ENCODE data around the gene TYSND1.
"Not testable (repeated sequence)": the region's sequence is repeated elsewhere in the genome, so short reads cannot be mapped to it uniquely, and the experiment has no call there.

Gene TYSND1, protein sequence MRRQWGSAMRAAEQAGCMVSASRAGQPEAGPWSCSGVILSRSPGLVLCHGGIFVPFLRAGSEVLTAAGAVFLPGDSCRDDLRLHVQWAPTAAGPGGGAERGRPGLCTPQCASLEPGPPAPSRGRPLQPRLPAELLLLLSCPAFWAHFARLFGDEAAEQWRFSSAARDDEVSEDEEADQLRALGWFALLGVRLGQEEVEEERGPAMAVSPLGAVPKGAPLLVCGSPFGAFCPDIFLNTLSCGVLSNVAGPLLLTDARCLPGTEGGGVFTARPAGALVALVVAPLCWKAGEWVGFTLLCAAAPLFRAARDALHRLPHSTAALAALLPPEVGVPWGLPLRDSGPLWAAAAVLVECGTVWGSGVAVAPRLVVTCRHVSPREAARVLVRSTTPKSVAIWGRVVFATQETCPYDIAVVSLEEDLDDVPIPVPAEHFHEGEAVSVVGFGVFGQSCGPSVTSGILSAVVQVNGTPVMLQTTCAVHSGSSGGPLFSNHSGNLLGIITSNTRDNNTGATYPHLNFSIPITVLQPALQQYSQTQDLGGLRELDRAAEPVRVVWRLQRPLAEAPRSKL

DNA sequence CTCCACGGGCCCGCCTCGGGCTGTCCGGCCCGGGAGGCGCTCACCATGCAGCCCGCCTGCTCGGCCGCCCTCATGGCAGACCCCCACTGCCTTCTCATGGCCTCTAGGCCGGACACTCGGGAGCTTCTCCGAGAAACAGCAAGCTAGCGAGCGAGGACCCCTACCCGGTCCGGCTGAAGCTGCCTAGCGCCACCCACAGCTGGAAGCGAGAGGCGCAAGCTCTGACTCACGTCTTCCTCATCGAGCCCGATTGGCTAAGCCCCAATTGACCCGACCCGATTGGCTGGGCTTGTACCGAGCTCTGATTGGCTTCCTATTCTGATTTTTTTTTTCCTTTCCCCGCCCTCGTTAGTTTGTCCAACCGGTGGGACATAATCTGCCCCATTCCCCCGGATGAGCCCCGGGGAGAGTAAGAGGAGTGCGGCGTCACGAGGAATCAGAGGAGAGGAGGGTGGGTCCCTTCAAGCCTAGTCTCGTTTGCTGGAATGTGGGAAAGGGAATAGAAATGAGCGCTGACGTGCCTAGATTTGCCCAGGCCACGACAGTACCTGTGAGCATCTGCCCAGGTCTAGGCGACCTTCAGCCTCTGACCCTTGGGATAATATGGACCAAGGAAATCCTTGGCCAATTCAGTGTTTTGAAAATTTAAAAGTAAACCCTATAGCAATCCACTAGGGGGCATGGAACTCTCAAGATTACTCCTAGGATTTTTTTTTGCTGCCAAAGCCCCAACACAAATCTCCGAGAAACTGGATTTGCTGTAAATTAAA is at the start of gene TYSND1:
TYSND1 (minus strand) TSS at position 212 of the 770 bp plus-strand sequence; CDS start at position 98, 114 bp downstream.
- Mint-ChIP-seq H3K4me1 (peaks cover 32% of the 10 kb centered on the region), H3K27me3 (peaks cover 2% of the 10 kb centered on the region), H3K36me3 (ENCODE audit: low read depth) (peaks cover 23% of the 10 kb centered on the region), H3K27ac (peak within 1 kb of the TSS; percentile 92), H3K9me3 (no peaks in the 10 kb centered on the region), H3K4me3 (peak within 1 kb of the TSS; percentile 86)
- peak; percentile 87 for ATAC-seq
- peak; percentile 92 for DNase-seq

DNA sequence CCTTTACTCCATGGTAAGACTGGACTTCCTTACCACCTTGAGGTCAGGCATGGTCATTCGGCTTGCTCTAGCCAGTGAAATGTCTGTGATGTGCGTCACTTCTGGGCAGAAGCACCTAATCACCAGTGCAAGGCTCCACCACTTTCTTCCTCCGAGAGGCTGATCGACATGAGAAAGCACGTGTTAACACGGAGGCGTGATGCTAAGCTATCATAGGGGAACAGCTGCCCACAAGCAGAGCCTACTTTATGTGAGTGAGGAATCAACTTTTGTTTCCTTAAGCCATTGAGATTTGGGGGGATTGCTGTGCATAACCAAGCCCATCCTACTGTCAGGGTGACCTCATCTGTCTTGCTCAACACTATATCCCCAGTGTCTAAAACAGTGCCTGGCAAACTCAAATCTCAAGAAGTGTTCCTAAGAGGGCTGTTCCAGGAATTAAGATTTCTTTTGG is 46.9 kb upstream of the TYSND1 start:
- H3K27ac Mint-ChIP-seq = no peak overlapping the region
- H3K36me3 Mint-ChIP-seq (ENCODE audit: low read depth) = peaks cover 12% of the 10 kb centered on the region
- no peaks in the 10 kb centered on the region for H3K9me3 Mint-ChIP-seq
- H3K4me1 Mint-ChIP-seq = peaks cover 13% of the 10 kb centered on the region
- H3K27me3 Mint-ChIP-seq = no peaks in the 10 kb centered on the region
- H3K4me3 Mint-ChIP-seq = no peak overlapping the region
- DNase-seq (no peak), ATAC-seq (no peak)

DNA sequence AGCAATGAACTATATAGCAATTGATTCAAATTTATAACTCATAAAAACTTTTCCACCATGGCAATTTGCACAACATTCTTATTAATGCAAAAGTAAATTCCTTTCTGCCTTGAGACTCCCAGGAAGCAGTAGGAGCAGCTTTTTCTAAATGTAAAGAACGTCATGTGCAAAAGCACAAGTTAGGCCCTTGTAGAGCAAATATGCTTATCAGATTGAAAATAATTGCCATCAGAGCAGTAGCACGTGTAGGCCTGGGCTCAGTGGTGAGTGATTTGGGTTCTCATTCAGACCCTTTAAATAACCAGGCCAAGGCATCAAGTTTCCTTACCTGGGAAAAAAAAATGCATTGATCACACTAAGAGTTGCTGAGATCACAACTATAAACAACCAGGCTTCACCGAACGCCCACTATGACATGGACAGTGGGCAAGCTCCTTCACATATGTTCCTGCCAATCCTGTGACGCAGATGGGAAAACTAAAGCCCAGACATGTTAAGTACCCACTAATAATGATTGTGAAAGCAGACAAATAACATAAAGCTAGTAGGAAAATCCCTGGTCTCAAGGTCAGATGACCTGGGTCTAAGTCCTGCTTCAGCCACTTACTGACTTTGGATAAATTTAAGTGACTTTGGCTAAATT is 45.9 kb upstream of the TYSND1 start:
- Mint-ChIP-seq H3K9me3 (no peaks in the 10 kb centered on the region), H3K4me3 (no peak overlapping the region), H3K27ac (no peak overlapping the region), H3K36me3 (ENCODE audit: low read depth) (peaks cover 4% of the 10 kb centered on the region), H3K4me1 (peaks cover 7% of the 10 kb centered on the region), H3K27me3 (no peaks in the 10 kb centered on the region)
- DNase-seq = no peak
- ATAC-seq = no peak

DNA sequence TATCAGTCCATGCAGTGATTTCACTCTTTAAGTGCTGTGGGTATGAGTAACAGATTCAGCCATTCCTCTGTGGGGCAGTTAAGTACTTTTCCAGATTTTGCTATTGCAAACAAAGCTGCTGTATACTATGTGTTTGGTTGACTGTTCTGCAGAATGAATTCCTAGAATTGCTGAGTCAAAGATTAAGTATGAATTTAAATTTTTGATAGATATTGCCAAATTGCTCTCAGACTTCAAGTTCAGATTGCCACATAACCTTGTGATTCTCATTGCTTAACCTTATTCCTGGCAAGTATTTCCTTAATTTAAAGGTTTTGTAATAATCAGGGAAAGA is 45.4 kb upstream of the TYSND1 start:
- Mint-ChIP-seq H3K9me3 (no peaks in the 10 kb centered on the region), H3K27ac (no peak overlapping the region), H3K4me1 (peaks cover 2% of the 10 kb centered on the region), H3K27me3 (no peaks in the 10 kb centered on the region), H3K4me3 (no peak overlapping the region), H3K36me3 (ENCODE audit: low read depth) (peaks cover 2% of the 10 kb centered on the region)
- ATAC-seq (no peak), DNase-seq (no peak)

DNA sequence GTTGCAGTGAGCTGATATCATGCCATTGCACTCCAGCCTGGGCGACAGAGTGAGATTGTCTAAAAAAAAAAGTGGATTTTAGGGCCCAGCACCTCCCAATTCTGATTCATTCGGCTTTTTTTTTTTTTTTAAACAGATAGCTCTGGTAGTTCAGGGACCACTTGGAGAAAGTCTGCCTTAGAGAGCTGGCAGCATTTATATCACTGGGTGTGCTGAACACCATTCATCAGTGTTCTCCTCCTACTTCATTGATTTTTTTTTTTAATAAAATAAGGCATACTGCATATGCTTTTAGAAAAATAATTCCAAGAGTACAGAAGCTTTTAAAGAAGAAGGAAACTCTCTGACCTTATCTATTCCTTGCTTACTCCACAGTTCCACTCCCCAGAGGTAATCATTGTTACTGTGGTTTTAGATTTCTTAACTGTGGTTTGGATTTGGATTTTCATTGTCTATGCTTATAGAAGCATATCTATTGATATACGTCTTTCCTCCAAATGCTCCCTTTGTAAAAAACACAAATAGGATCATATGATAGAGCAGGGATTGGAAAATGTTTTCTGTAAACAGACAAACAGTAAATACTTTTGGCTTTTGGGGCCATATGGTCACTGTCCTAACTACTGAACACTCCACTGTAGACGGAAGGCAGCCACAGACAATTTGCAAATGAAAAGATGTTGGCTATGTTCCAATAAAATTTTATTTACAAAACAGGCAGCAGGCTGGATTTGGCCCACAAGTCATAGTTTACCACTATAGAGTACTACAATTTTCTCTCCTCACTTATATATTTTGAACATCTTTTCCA is 44.9 kb upstream of the TYSND1 start:
- DNase-seq (no peak), ATAC-seq (no peak)
- Mint-ChIP-seq H3K9me3 (no peaks in the 10 kb centered on the region), H3K27me3 (no peaks in the 10 kb centered on the region), H3K4me1 (no peaks in the 10 kb centered on the region), H3K4me3 (no peak overlapping the region), H3K36me3 (ENCODE audit: low read depth) (no peaks in the 10 kb centered on the region), H3K27ac (no peak overlapping the region)

DNA sequence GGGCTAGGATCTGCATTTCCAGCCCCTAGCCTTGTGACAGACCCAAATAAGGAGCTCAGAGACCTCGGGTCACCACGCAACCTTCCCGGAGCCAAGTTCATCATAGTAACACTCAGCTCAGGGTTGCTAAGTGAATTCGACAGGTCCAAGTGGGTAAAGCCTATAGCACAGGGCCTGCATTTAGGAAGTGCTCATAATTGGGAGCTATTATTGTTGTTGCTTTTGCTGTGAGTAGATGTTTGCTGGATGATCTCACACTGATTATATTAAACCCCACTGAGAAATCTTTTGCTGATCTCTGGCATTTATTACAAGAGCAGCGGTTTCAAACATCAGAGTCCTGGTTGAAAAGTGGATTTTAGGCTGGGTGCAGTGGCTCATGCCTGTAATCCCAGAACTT is 44.1 kb upstream of the TYSND1 start:
- DNase-seq (no peak), ATAC-seq (no peak)
- H3K27me3 Mint-ChIP-seq = no peaks in the 10 kb centered on the region
- H3K4me3 Mint-ChIP-seq = no peak overlapping the region
- H3K36me3 Mint-ChIP-seq (ENCODE audit: low read depth) = no peaks in the 10 kb centered on the region
- H3K27ac Mint-ChIP-seq = no peak overlapping the region
- H3K9me3 Mint-ChIP-seq = no peaks in the 10 kb centered on the region
- no peaks in the 10 kb centered on the region for H3K4me1 Mint-ChIP-seq

DNA sequence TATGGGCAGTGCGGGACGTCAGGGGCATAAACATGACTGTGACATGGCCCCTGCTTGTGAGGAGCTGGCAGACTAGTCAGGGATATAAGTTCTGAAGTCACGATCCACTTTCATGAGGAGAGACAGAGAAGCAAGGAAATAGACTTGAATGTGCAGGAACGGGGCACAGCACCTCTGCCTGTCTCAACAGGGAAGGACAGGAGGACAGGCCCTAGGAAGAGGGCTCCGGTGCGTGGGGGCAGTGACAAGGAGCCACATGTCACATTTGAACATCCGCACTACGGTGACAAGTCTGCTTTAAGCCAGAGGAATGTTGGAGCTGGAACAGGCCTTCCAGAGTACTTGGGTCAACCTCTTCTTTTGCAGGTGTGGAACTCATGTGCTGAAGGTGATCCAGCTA is 43.6 kb upstream of the TYSND1 start:
- no peak overlapping the region for H3K4me3 Mint-ChIP-seq
- H3K36me3 Mint-ChIP-seq (ENCODE audit: low read depth) = no peaks in the 10 kb centered on the region
- DNase-seq = no peak
- no peak overlapping the region for H3K27ac Mint-ChIP-seq
- no peaks in the 10 kb centered on the region for H3K9me3 Mint-ChIP-seq
- H3K4me1 Mint-ChIP-seq = no peaks in the 10 kb centered on the region
- no peak for ATAC-seq
- no peaks in the 10 kb centered on the region for H3K27me3 Mint-ChIP-seq

DNA sequence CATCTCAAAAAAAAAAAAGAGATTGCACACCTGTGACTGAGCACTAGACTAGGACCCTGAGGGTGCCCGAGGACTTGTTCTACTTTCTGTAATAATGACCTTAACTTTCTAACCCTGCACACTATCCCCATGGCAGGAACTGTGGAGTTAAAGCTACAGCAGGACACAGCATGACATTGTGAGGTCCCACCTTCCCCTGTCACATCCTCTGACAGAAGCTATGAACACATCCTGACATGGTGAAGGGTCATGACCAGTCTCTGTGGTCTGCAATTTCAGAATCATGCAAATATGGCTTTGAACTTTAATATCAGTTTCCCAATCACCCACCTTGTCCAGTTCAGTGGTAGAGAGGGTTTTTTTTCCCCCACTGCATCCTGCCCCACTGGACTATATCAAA is 42.3 kb upstream of the TYSND1 start:
- DNase-seq (no peak), ATAC-seq (peak; percentile 35)
- Mint-ChIP-seq H3K36me3 (ENCODE audit: low read depth) (no peaks in the 10 kb centered on the region), H3K9me3 (no peaks in the 10 kb centered on the region), H3K4me1 (no peaks in the 10 kb centered on the region), H3K27me3 (no peaks in the 10 kb centered on the region), H3K27ac (no peak overlapping the region), H3K4me3 (no peak overlapping the region)

DNA sequence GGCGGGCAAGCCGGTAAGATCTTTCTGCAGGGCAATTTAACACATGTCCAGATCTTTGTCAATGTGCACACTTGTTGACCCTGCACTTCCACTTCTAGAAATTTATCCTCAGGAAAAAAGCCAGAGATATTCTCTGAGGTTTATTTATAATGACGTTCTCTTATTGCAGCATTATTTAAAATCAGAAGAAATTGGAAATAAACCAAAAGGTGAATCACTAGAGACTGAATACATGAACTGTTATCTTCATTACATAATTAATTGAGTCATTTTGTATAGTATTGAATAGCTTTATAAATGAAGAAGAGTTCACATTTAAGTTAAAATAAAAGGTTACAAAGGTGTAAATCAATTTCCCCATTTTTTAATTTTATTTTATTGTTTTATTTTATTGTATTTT is 40.1 kb upstream of the TYSND1 start:
- no peaks in the 10 kb centered on the region for H3K27me3 Mint-ChIP-seq
- ATAC-seq (no peak), DNase-seq (no peak)
- H3K9me3 Mint-ChIP-seq = no peaks in the 10 kb centered on the region
- no peaks in the 10 kb centered on the region for H3K36me3 Mint-ChIP-seq (ENCODE audit: low read depth)
- H3K27ac Mint-ChIP-seq = no peak overlapping the region
- no peak overlapping the region for H3K4me3 Mint-ChIP-seq
- no peaks in the 10 kb centered on the region for H3K4me1 Mint-ChIP-seq

DNA sequence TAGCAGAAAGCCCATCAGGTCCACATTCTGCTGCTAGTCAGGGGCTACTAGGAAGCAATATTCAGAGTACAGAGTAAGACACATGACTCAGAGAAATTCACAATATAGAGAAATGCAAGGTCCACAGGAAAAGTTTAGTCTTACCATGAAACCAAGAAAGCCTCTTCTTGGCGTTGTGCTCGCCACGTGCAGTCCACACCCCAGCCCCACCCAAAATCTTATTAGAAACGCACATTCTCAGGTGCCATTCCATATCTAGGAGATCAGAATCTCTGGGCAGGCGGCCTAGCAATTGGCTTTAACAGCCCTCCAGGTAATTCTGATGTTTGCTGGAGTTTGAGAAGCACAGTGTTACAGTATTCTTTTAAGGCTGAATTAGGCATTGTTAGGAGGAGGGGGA is 39.6 kb upstream of the TYSND1 start:
- no peak overlapping the region for H3K4me3 Mint-ChIP-seq

DNA sequence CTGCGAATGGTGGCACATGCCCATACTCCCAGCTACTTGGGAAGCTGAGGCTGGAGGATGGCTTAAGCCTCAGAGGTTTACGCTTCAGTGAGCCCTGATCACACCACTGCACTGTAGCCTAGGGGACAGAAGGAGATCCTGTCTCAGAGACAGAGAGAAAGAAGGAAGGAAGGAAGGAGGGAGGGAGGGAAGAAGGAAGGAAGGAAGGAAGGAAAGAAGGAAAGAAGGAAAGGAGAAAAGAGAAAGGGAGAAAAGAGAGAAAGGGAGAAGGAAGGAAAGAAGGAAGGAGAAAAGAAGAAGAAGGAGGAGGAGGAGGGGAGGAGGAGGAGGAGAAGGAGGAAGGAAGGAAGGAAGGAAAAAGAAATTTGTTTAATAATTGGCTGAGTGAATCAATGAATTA is 36.8 kb upstream of the TYSND1 start:
- peaks cover 2% of the 10 kb centered on the region for H3K27me3 Mint-ChIP-seq
- H3K9me3 Mint-ChIP-seq = peaks cover 3% of the 10 kb centered on the region
- H3K27ac Mint-ChIP-seq = no peak overlapping the region
- ATAC-seq (no peak), DNase-seq (no peak)
- no peaks in the 10 kb centered on the region for H3K4me1 Mint-ChIP-seq
- no peaks in the 10 kb centered on the region for H3K36me3 Mint-ChIP-seq (ENCODE audit: low read depth)
- H3K4me3 Mint-ChIP-seq = no peak overlapping the region

More for the DNA sequence above, 39.6 kb upstream of the TYSND1 start:
- no peak for ATAC-seq
- H3K27me3 Mint-ChIP-seq = no peaks in the 10 kb centered on the region
- H3K36me3 Mint-ChIP-seq (ENCODE audit: low read depth) = no peaks in the 10 kb centered on the region
- H3K9me3 Mint-ChIP-seq = no peaks in the 10 kb centered on the region
- H3K27ac Mint-ChIP-seq = no peak overlapping the region
- DNase-seq = no peak
- H3K4me1 Mint-ChIP-seq = no peaks in the 10 kb centered on the region

DNA sequence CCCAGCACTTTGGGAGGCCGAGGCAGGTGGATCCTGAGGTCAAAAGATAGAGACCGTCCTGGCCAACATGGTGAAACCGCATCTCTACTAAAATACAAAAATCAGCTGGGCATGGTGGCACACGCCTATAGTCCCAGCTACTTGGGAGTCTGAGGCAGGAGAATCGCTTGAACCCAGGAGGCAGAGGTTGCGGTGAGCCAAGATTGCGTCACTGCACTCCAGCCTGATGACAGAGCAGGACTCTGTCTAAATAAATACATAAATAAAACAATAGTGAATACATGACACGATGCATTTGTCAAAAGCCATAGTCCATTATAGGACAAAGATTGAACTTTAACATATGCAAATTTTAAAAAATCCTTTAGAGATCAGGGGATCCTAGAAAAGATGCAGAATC is 32.7 kb upstream of the TYSND1 start:
- DNase-seq; ATAC-seq; H3K27ac Mint-ChIP-seq; H3K4me1 Mint-ChIP-seq; H3K4me3 Mint-ChIP-seq; H3K27me3 Mint-ChIP-seq; H3K36me3 Mint-ChIP-seq (ENCODE audit: low read depth); H3K9me3 Mint-ChIP-seq: not testable (repeated sequence)

DNA sequence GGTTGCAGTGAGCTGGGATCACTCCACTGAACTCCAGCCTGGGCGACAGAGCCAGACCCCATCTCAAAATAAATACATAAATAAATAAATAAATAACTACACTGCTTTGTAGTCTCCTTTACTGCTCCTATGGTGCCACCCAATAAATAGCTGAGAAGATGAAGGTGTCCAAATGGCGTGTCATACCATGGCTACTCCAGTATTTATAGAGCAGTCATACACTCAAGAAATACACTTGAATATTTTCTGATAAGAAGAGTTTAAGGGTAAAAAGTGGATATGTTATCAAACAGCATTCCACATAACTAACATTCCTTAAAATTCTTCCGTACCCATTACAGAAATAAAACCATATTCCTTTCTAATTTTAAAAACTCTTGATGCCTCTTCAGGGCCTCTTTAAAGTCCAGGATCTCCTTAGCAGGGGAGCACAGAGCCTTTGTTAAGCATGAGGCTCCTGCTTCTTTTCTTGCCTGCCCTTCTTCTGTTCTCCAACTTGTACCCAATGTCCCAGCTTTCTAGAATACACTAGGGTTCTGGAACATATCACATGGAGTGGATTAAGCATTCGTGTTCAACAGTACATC is 31.7 kb upstream of the TYSND1 start:
- H3K27me3 Mint-ChIP-seq = peaks cover 2% of the 10 kb centered on the region
- peaks cover 10% of the 10 kb centered on the region for H3K4me1 Mint-ChIP-seq
- H3K9me3 Mint-ChIP-seq = peaks cover 3% of the 10 kb centered on the region
- H3K4me3 Mint-ChIP-seq = no peak overlapping the region
- DNase-seq (no peak), ATAC-seq (no peak)
- no peaks in the 10 kb centered on the region for H3K36me3 Mint-ChIP-seq (ENCODE audit: low read depth)
- H3K27ac Mint-ChIP-seq = no peak overlapping the region

DNA sequence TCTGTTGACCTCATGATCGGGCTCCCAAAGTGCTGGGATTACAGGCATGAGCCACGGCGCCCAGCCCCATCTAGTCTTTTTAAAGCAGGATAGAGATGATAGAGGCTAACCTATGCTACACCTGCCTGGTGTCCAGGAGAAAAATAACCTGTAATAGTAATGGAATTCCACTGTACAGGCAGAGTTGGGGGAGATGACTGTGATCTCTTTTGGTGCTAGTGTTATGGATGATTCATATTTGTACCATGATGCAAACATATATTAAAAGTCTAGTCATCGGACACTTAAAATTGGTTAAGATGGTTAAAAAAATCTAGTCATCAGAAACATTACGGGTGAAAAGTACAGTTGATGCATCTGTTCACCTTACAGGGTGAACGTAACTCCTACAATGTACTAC is 29.9 kb upstream of the TYSND1 start:
- Mint-ChIP-seq H3K36me3 (ENCODE audit: low read depth) (no peaks in the 10 kb centered on the region), H3K9me3 (peaks cover 3% of the 10 kb centered on the region), H3K27ac (no peak overlapping the region), H3K4me3 (no peak overlapping the region), H3K4me1 (peaks cover 17% of the 10 kb centered on the region), H3K27me3 (peaks cover 2% of the 10 kb centered on the region)
- DNase-seq (no peak), ATAC-seq (no peak)

Measured in activated naive CD8-positive, alpha-beta T cell treated with anti-CD3 and anti-CD28 coated beads, Interleukin-2, amount 50 U/mL, for 24 hours (primary cell).